CD4-positive, alpha-beta T cell treated with Interleukin-15 for 4 hours (primary cell): Measurements from ENCODE around the gene IFRD2.
A peak's percentile ranks its signal among the peaks of the same experiment; 100 is the strongest.
"Not testable (repeated sequence)": the region's sequence is repeated elsewhere in the genome, so short reads cannot be mapped to it uniquely, and the experiment has no call there.

Source experiments
- DNase-seq: peaks from one replicate; pipeline ENCODE4 v3.0.0-alpha.2; 2020; ENCODE audit warnings: low spot score

The IFRD2 gene

GRCh38 chr3:50286322-50287227 lies 5.7 kb downstream of the IFRD2 start:
- DNase-seq: no peak

- not testable (repeated sequence) for DNase-seq
Observed at GRCh38 chr3:50284121-50284520, 8.1 kb downstream of the IFRD2 start.

GRCh38 chr3:50279255-50280016 lies 12.8 kb downstream of the IFRD2 start:
- DNase-seq: no peak

GRCh38 chr3:50278880-50279224 lies 13.4 kb downstream of the IFRD2 start, which contains the start of gene LSMEM2:
Gene LSMEM2, plus strand, starts transcription at chr3:50279087. Its CDS starts 27 bp downstream, at chr3:50279114.
- no peak for DNase-seq

- DNase-seq: no peak
Observed at GRCh38 chr3:50278123-50278879, 13.9 kb downstream of the IFRD2 start.

DNA sequence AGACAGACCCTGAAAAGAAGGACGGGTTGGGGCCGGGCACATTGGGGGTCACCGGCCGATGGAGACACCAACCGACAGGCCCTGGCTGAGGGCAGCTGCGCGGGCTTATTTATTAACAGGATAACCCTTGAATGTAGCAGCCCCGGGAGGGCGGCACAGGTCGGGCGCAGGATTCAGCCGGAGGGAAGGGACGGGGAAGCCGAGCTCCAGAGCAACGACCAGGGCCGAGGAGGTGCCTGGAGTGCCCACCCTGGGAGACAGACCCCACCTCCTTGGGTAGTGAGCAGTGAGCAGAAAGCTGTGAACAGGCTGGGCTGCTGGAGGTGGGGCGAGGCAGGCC lies 15.5 kb downstream of the IFRD2 start:
- DNase-seq: no peak

DNA sequence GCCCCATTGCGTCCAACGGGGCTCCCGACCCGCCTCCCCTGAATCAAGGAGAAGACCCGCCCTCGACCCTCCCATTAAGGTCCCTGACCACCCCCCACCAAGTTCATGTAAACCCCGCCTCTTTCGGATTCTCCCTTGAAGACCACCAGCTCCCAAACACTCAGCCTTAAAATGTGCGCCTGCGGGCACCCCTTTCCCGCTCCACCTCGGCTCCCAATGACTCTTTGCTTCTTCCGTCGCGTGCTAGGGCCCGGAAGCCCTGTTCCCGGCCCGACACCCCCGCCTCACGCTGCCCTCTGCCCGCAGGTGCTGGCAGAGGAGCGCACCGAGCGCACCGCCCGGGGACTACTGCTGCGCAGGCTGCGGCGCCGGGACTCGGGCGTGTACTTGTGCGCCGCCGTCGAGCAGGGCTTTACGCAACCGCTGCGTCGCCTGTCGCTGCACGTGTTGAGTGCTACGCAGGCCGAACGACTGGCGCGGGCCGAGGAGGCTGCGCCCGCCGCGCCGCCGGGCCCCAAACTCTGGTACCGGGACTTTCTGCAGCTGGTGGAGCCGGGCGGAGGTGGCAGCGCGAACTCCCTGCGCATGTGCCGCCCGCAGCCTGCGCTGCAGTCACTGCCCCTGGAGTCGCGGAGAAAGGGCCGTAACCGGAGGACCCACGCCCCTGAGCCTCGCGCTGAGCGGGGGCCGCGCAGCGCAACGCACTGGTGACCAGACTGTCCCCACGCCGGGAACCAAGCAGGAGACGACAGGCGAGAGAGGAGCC lies 16.1 kb downstream of the IFRD2 start:
- DNase-seq: no peak

- DNase-seq: no peak
Observed at GRCh38 chr3:50275141-50275995, 16.9 kb downstream of the IFRD2 start.

DNA sequence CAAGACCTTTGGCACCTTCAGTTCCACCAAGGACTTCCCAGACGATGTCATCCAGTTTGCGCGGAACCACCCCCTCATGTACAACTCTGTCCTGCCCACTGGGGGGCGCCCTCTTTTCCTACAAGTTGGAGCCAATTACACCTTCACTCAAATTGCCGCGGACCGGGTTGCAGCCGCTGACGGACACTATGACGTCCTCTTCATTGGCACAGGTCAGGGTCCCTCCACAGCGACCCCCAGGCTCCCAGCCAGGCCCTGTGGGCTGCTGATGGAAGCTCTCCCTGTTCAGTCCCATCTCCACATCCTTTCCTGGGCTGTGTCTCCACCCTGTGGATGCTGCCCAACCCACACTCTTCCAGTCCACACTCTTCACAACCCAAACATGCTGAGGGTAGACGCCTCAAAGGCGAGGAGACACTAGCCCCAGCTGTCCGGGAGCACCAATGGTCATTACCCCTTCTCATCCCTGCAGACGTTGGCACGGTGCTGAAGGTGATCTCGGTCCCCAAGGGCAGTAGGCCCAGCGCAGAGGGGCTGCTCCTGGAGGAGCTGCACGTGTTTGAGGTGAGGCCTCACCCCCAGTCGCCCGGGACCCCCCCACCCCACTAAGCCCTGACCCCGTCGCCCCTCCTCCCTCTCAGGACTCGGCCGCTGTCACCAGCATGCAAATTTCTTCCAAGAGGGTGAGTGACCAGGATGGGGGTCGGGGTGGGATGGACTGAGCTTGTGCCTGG lies 17.7 kb downstream of the IFRD2 start:
- peak; percentile 64 for DNase-seq

DNA sequence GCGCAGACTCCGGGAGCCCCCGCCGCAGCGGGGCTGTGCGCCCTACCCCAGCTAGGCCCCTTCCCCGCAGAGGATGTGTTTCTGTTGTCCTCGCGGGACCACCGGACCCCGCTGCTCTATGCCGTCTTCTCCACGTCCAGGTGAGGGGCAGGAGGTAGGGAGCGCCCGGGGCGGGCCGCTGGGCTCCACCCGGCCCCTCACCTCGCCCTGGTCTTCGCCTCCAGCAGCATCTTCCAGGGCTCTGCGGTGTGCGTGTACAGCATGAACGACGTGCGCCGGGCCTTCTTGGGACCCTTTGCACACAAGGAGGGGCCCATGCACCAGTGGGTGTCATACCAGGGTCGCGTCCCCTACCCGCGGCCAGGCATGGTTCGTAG lies 18.6 kb downstream of the IFRD2 start:
- no peak for DNase-seq

- peak; percentile 84 for DNase-seq
Observed at GRCh38 chr3:50272911-50273688, 19.1 kb downstream of the IFRD2 start.

DNA sequence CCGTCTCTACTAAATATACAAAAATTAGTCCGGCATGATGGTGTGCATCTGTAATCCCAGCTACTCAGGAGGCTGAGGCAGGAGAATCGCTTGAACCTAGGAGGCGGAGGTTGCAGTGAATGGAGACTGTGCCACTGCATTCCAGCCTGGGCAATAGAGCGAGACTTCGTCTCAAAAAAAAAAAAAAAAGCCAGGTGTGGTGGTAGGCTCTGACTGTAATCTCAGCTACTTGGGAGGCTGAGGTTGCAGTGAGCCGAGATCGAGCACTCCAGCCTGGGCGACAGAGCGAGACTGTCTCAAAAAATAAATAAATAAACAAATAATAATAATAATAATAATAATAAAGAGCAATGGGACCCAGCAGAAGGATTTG lies 19.7 kb downstream of the IFRD2 start:
- DNase-seq: not testable (repeated sequence)

GRCh38 chr3:50271314-50271936 lies 20.8 kb downstream of the IFRD2 start:
- DNase-seq: no peak

DNA sequence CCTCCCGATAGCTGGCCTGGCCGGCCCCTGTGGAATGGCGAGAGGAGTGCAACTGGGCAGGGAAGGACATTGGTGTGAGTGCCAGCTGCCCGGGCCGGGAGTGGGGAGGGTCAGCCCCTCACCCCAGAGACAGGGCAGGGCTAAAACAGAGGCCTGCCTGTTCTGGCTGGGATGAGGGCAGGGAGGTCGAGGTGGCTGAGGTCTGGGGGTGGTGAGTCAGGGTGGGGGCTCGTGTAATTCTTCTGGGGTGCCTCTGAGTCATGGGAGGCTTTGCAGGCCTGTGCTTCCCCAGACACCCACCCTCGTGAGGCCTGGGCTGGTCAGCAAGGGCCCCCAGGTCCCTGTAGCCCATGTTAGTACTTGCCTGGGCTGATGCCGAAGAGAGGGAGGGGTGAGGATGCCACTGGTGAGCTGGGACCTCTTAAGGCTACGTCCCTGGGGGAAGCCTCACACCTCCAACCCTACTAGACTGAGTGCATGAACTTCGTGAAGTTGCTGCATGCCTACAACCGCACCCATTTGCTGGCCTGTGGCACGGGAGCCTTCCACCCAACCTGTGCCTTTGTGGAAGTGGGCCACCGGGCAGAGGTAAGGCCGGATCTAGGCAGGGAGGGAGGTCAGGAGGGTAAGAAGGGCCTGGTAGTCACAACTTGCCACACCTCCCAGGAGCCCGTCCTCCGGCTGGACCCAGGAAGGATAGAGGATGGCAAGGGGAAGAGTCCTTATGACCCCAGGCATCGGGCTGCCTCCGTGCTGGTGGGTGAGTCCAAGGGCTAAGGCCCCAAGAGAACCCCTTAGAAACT lies 21.6 kb downstream of the IFRD2 start:
- DNase-seq: no peak

- no peak for DNase-seq
Observed at GRCh38 chr3:50269977-50270413, 22.2 kb downstream of the IFRD2 start.

DNA sequence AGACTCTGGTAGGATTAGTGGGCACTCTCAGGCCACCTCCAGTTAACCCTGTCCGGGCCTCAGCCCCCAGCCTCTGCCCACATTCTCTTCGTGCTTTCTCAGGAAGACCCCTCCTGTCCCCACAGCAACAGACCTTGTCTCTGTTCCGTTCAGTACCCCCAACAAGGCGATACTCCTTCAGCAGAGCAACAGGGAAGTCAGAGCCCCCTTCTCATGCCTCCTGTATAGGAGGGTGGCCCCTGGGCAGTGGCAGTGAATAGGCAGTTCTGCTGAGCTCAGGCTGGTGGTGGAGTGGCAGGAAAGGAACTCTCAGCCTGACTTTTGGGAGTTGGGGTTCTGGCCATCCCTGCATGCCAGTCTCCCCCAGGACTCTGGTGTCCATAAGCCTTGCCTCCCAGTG lies 22.8 kb downstream of the IFRD2 start:
- DNase-seq: no peak

- DNase-seq: no peak
Observed at GRCh38 chr3:50268703-50269451, 23.4 kb downstream of the IFRD2 start, which contains the start of gene SEMA3B. Gene SEMA3B, plus strand, starts transcription at chr3:50269147. Its CDS starts 94 bp downstream, at chr3:50269241.
